GM19438 (cell line): ENCODE data around the gene ANKRD20A1.
"Not testable (repeated sequence)": the region's sequence is repeated elsewhere in the genome, so short reads cannot be mapped to it uniquely, and the experiment has no call there.

Source experiments
- ATAC-seq: cut with Tn5 transposase; IDR thresholded peaks from one replicate; pipeline ENCODE4 v1.9.1; 2021; ENCODE audit warnings: low read depth; ENCODE audit not compliant: unreplicated experiment

The ANKRD20A1 gene

GRCh38 chr9:67858871-67859270 lies at the start of gene ANKRD20A1:
Gene ANKRD20A1 (plus strand): TSS chr9:67858931. CDS start chr9:67859427, 496 bp downstream.
- not testable (repeated sequence) for ATAC-seq

GRCh38 chr9:67832088-67832487 lies 26.6 kb upstream of the ANKRD20A1 start:
- not testable (repeated sequence) for ATAC-seq
